GM19043 (cell line): ENCODE data around the gene KRTAP19-6.
"Not testable (repeated sequence)": the region's sequence is repeated elsewhere in the genome, so short reads cannot be mapped to it uniquely, and the experiment has no call there.

Source experiments
- ATAC-seq: cut with Tn5 transposase; IDR thresholded peaks from one replicate; pipeline ENCODE4 v1.9.1; 2021; ENCODE audit warnings: low read depth; ENCODE audit not compliant: unreplicated experiment

KRTAP19-6 gene, protein sequence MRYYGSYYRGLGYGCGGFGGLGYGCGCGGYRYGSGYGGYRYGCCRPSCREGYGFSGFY

DNA sequence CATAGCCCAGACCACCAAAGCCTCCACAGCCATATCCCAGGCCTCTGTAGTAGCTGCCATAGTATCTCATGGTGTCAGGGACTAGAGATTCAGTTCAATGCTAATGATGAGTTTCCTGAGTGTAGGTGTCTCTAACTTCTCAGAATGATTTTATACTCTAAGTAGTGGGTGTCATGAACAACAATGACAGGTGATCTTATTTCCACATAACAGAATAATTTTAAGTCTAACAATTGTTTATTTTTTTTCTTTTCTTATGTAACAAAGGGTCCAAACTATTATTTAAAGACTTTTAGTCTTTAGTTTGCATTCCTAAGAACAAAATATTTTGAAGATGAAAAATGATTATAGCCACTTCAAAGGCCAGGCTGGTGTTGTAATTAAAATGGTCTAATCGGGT, at the start of gene KRTAP19-6:
Gene KRTAP19-6, minus strand, starts transcription at position 101 of the 400 bp plus-strand sequence. Its CDS starts 31 bp downstream, at position 70.
- no peak for ATAC-seq

DNA sequence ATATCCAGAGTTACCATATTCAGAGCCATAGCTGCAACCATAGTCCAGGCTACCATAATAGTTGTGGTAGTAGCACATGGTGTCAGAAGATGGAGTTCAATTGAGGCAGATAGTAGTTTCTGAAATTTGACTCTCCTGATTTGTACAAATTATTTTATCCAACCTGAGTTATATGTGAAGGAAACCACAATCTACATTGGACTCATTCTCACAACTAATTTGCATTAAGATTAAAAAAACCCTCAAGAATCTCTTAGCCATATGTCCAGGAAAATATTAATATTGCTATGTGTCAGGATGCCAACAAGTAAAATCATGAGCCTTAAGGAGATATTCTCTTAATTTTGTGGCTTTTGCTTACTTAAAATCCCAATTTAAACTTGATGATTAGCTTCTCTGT, 48.6 kb upstream of the KRTAP19-6 start, which contains the start of gene KRTAP22-2:
Gene KRTAP22-2, minus strand, starts transcription at position 101 of the 400 bp plus-strand sequence.
- no peak for ATAC-seq

DNA sequence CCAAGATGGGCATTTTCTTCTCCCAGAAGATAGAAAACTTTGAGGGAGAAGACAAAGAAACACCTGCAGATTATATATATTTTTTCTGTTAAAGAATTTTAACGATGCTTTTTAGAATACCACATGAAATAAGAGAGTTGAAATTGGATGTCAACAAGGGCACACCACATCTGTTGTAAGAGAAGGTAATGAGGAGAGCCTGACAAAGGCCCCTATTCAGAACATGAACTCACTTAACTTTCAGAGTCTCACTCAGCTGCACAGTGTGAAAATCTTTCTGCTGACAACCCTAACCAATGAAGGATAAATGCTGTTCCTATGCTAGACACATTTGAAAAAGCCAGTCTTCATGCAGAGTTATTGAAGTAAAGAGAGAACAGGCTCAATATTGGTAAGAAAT, 41.2 kb upstream of the KRTAP19-6 start:
- ATAC-seq = no peak

DNA sequence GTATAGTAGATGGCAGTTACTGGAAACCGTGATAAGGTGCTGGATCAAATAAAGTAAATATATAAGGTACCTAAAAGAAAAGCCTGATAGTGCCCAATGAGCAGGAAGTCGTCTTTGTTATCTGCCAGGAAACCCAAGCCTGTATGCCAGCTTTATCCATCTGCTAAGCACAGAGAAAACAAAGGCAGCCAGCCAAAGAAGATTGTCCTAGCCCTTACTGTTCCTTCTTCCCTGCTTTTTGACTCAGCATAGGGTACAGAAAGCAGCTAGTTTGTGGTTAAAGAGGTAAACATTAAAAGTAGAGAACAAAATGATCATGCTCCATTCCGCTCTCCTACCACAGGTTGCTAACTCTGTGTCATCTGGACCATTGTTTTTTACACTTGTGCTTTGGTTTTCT, 38.5 kb upstream of the KRTAP19-6 start:
- no peak for ATAC-seq

DNA sequence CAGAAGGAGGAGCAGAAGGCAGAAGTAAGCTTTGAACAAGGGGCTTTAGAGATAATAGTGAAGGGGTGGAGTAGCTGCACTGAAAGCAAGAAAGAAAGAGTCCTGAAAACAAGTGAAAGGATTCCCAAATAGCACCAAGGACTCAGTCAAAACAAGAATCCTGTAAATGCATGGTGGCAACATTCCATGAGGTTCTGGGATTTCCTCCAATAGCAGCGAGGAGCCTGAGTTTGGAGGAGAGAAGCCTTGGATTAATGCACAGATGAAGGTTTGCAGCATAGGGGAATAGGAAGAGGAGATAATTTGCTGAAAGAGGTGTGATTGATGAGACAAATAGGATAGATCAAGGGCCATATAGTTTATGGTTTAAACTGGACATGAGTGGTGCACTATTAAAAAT, 37.7 kb upstream of the KRTAP19-6 start:
- ATAC-seq = no peak

DNA sequence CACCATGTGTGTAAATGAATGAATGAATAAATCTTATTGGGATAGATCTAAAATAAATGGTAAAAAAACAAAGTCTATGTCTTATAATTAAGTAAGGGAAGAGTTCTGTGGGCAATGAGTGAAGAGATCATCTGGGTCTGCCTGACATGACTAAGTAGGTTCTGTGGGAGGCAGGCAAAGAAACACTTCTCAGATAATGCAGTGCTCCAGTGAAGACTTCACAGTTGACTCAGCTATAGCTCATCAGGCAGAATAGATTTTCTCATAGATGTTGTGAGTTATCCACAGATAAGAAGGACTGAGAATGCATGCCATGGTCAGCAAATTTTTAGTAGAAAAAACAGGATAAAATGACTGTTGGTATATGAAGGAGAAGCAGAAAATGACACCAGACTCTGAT, 36.1 kb upstream of the KRTAP19-6 start:
- ATAC-seq = no peak

DNA sequence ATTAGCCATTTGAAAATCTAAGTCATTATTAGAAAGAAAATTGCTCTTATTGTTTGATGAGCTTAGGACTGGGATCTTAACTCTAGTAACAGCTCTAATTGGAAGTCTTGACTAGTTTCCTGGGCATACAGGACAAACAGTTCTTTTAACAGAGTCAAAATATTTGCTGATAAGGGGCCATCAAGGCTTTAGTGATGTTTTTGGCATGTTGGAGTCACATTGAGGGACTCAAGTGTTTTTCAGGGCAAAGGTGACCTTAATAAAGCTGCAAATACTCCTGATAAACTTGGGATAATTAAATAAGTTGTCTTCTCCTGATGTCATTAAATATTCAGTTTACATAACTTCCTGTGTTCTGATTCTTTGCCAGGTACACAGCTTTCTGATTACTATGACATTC, 26.0 kb upstream of the KRTAP19-6 start:
- no peak for ATAC-seq

DNA sequence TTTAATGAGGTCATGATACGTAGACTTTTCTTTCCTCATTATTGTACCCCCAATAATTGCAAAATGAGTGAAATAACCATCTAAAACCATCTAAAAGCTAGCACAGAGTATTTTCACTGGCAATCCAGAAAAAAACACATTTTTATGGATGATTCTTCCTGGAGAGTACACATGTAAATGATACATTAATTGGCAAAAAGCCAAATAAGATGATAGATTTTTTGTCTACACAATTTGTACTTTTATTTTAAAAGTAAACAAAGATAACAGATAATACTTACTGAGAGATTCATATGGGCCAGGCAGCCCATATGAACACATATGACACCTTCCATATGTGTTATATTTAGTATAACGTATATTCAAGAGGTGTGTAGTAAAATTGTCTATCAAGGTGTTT, 22.0 kb upstream of the KRTAP19-6 start:
- ATAC-seq = no peak

DNA sequence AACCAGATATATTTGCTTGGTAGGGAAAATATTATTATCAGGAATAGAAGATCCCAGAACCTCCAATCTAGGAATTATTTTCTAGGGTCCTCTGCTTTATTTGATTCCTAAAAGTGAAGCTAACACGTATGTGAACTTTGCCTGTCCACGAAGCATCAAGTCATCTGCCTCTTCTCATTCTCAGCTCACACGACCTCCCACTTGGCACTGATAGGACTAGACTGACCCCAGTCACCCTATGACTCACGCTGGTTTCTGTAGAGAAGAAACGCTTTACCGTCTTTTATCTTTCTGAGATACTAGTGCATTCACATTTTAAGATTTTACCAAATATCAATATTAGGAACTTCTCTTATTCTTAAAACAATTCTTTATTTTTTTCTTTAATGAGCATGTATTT, 21.4 kb upstream of the KRTAP19-6 start:
- ATAC-seq = no peak

DNA sequence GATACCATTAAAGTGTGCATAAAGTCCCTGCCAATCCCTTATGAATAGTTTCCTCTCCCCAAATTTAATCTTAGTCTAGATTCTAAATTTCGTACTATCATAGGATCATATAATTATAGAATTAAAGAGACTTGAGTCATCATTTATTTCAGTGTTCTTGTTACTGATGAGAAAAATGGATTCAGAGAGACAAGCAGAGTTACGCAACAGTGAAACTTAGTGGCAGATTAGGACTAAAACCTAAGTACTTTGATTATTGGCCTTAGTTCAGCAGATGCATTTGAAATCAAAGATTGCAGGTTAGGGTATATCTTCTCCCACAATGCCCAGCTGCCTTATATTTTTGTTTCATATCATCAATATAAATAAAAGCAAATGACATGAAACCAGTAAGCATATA, 20.3 kb upstream of the KRTAP19-6 start:
- no peak for ATAC-seq

DNA sequence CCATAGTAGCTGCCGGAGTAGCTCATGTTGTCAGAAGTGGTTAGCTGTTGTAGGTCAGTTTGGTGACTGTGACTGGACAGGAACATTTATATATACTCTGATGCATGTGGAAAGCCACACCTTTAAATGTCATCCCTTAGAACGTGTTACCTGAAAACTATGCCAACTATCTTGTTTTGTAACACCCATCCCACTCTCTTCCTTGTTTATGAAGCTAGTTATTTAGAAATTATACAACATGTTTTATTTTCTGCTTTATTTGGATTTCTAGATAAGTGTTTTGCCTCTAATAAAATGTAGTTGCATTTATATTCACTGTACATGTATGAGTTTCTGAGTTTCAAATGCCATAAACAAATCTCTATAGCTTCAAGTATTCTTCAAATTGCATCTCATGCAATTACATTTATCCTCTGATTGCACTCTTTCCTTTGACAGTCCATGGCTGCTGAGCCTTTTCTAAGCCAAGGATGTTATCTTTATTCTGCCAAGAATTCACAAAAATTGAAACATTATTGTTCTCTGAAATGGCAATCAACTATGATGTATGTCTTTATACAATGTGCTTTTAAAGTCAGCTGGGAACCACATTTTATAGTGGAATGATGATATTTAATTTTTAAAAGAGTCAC, 19.7 kb upstream of the KRTAP19-6 start, which contains the start of gene KRTAP19-7:
Gene KRTAP19-7, minus strand, starts transcription at position 51 of the 632 bp plus-strand sequence. Its CDS starts 25 bp downstream, at position 26.
- ATAC-seq = no peak

DNA sequence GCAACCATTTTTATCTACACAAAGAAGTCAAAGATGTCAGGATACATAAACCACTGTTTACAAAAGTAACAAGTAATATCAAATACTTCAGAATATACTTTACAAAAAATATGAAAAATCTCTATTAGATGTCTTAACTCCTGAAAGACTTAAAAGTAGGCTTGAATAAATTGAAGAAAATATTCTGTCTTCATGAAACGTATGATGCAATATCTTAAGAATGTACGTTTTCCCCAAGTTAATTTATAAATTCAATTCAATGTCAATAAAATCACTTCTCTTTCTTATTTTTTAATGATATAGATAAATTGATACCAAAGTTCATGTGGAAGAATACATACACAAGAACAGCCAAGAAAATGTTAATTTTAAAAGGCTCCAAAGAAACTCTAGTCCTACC, 13.4 kb upstream of the KRTAP19-6 start:
- ATAC-seq = no peak

DNA sequence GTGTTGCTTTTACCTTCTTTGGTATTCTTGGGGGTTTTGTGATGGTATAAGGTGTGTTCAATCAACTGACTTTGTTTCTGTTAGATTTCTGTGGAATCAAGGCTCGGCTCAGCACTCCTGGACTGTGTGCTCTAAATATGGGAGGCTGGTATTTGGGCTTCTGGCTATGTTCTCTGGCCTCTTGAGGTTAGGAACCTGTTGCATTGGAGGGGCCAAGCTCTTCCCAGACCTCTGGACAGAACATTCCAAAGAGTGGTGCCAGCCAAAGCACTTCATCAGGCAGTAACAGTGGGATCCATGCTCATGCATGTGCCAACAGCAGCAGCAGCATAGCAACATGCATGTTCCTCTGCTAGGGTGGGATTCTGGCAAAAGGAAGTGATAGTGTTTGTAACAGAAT, 11.1 kb upstream of the KRTAP19-6 start:
- no peak for ATAC-seq

DNA sequence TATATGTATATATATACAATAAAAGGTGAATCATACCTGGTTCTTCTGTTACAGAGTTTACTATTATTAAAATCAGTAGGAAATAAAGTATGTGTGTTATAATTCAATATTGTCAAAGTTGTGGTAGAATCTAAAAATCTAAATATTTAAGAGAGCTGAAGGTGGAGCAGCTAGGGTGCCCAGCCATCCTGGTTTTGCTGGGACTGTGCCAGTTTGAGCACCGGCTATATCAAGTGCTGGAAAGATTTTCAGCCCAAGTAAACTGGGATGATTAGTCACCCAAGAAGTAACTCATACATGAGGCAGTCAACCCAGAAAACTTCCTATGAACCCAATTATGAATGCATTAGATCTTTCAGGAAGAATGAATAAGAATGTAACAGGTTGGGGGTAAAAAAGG, 22.8 kb downstream of the KRTAP19-6 start:
- ATAC-seq = no peak

DNA sequence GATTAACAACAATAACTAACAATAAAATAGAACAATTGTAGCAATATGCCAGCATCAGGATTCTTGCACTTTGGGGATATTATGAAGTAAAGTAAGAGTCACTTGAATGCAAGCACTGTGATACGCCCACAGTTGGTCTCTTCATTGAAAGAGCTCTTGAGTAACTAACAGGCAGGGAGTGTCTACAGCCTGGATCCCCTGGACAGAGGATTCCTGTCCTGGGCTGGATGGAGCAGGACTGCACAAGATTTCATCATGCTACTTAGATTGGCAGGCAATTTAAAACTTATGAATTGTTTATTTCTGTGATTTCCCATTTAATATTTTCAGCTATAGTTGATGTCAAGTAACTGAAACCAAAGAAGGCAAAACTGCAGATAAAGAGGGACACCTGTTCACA, 26.0 kb downstream of the KRTAP19-6 start:
- no peak for ATAC-seq

DNA sequence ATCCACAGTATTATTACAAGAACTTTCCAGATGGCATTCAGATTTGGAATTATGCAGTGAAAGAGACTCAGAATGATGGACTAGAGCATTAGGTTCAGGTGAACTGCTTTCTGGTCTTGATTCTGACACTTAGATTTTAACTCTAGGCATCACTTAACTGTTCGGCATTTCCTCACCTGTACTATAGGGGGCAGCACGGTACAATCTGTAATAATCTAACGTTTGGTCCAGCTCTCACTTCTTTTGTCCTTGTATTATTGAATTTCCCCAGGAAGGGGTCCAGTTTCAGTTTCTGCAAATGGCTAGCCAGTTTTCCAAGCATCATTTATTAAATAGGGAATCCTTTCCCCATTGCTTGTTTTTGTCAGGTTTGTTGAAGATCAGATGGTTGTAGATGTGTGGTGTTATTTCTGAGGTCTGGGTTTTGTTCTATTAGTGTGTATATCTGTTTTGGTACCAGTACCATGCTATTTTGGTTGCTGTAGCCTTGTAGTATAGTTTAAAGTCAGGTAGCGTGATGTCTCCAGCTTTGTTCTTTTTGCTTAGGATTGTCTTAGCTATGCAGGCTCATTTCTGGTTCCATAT, 36.0 kb downstream of the KRTAP19-6 start:
- not testable (repeated sequence) for ATAC-seq

DNA sequence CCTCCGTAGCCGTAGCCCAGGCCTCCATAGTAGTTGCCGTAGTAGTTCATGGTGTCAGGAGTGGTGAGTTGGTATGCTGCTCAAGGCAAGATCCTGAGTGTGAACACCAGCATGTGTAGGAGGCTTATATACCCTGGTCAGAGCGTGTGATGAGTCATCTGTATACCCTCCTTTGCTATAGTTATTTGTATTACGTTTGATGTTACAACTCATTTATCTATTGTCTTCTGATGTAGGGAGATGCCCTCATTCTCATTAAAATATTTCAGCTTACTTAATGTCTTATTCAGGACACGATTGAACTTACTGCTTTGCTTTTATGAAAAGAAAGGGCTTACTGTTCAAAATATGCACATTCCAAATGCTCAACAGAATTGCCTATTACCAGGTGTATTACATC, 39.6 kb downstream of the KRTAP19-6 start, which contains the start of gene KRTAP19-5:
Gene KRTAP19-5, minus strand, starts transcription at position 101 of the 400 bp plus-strand sequence. Its CDS starts 51 bp downstream, at position 50.
- no peak for ATAC-seq

DNA sequence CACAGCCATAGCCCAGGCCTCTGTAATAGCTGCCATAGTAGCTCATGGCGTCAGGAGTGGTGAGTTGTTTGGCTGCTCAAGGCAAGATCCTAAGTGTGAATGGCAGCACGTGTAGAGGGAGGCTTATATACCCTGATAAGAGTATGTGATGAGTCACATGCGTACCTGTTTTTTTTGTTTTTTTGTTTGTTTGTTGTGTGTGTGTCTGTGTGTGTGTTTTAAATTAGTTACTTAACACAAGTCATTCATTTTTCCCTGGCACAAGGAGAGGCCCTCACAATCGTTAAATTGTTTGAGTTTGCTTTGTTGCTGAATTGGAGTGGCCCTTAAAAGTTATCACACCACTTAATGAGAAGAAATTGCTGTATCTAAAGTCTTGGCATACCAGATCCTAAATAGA, 44.6 kb downstream of the KRTAP19-6 start, which contains the start of gene KRTAP19-4:
Gene KRTAP19-4, minus strand, starts transcription at position 101 of the 400 bp plus-strand sequence. Its CDS starts 55 bp downstream, at position 46.
- ATAC-seq = no peak

DNA sequence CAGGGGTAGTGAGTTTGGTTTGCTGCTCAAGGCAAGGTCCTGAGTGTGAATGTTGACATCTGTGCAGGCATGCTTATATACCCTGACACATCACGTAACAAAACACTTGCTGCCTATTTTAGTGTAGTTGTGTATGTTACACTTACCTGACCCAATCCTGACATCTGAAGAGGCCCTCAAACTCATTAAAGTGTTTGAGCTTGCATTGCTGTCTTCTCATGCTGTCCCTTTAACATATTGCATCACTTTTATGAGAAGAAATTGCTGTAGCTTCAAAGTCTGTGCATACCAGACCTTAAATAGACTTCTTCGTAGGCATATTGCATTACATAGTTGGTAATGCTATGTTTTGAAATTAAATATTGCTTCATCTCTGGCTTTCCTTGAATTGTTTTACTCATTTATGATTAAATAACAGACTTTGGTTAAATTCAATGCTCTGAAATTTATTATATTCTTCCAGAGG, 49.7 kb downstream of the KRTAP19-6 start, which contains the start of gene KRTAP19-3:
Gene KRTAP19-3, minus strand, starts transcription at position 51 of the 466 bp plus-strand sequence. CDS start 56 bp downstream, outside the sequence.
- no peak for ATAC-seq
